Loucy (cell line): ENCODE results near the gene TTC8.

Source experiments
- H2AFZ ChIP-seq: fragments of 200-600 bp; sonication (generic); 2 replicates; pipeline ENCODE4 v1.6.0; 2016; ENCODE audit warnings: antibody characterized with exemption, mild to moderate bottlenecking, low read length, moderate library complexity
- H3F3A ChIP-seq: fragments of 200-600 bp; 2 replicates; pipeline ENCODE4 v1.6.0; 2016; ENCODE audit warnings: antibody characterized with exemption, low read depth, mild to moderate bottlenecking
- H3K27me3 ChIP-seq: fragments of 200-600 bp; sonication (generic); 2 replicates; pipeline ENCODE4 v1.6.1; 2014; ENCODE audit warnings: low read length, mild to moderate bottlenecking; ENCODE audit not compliant: insufficient read depth, poor library complexity, severe bottlenecking
- H3K36me3 ChIP-seq: fragments of 200-600 bp; sonication (generic); 2 replicates; pipeline ENCODE4 v1.6.1; 2016; ENCODE audit warnings: low read length; ENCODE audit not compliant: insufficient read depth
- H3K4me1 ChIP-seq: fragments of 200-600 bp; sonication (generic); 2 replicates; pipeline ENCODE4 v1.5.1; 2014; ENCODE audit warnings: low read length, mild to moderate bottlenecking; ENCODE audit not compliant: insufficient read depth, poor library complexity, severe bottlenecking
- H3K4me2 ChIP-seq: fragments of 200-600 bp; sonication (generic); 2 replicates; pipeline ENCODE4 v1.6.0; 2014; ENCODE audit warnings: antibody characterized with exemption, low read length, low read depth, mild to moderate bottlenecking; ENCODE audit not compliant: poor library complexity, severe bottlenecking
- H3K4me3 ChIP-seq: fragments of 200-600 bp; sonication (generic); 2 replicates; pipeline ENCODE4 v1.5.1; 2014; ENCODE audit warnings: low read length, mild to moderate bottlenecking, mixed read lengths; ENCODE audit not compliant: poor library complexity, severe bottlenecking
- H3K79me2 ChIP-seq: fragments of 200-600 bp; sonication (generic); 2 replicates; pipeline ENCODE4 v1.6.1; 2014; ENCODE audit warnings: low read length; ENCODE audit not compliant: insufficient read depth
- H3K9ac ChIP-seq: fragments of 200-600 bp; sonication (generic); 2 replicates; pipeline ENCODE4 v1.6.0; 2014; ENCODE audit warnings: mild to moderate bottlenecking, low read depth, low read length, moderate library complexity; ENCODE audit not compliant: poor library complexity, severe bottlenecking
- H3K9me2 ChIP-seq: fragments of 200-600 bp; sonication (generic); replicated peaks from 2 replicates; pipeline ENCODE4 v1.6.1; 2016; ENCODE audit warnings: low read depth, low read length, mixed read lengths
- H3K9me3 ChIP-seq: fragments of 200-600 bp; sonication (generic); 2 replicates; pipeline ENCODE4 v1.6.1; 2014; ENCODE audit warnings: mild to moderate bottlenecking, antibody characterized with exemption, low read length, low read depth; ENCODE audit not compliant: insufficient read depth
- H4K20me1 ChIP-seq: fragments of 200-600 bp; sonication (generic); 2 replicates; pipeline ENCODE4 v1.6.0; 2014; ENCODE audit warnings: antibody characterized with exemption, low read length, mild to moderate bottlenecking; ENCODE audit not compliant: insufficient read depth, poor library complexity, severe bottlenecking
- EZH2phosphoT487 ChIP-seq: fragments of 200-600 bp; IDR thresholded peaks from 2 replicates; pipeline ENCODE4 v1.6.1; 2018; ENCODE audit warnings: antibody characterized with exemption, mild to moderate bottlenecking, moderate library complexity, borderline replicate concordance
- TF ChIP-seq, protein P1 (sequence below): fragments of 200-600 bp; sonication (generic); conservative IDR thresholded peaks from 2 replicates; pipeline ENCODE4 v1.5.1; 2014; ENCODE audit warnings: mild to moderate bottlenecking, antibody characterized with exemption, low read length

The TTC8 gene

DNA sequence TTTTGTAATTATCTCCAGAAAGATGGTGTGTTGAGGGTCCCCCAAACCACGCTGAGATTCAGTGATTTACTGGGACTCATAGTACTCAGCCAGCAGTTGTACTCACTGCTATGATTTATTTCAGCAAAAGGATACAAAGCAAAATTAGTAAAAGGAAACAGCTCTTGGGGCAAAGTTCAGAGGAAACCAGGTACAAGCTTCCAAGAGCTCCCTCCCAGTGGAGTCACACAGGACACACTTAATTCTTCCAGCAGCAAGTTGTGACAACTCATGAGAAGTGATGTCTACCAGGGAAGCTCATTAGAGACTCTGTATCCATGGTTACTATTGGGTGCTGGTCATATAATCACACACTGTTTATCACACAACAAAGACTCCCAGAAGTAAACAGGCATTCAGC is 38.7 kb downstream of the TTC8 start:
- H4K20me1 ChIP-seq: no peaks in the 10 kb centered on the region
- no peaks in the 10 kb centered on the region for H3F3A ChIP-seq
- TF ChIP-seq EZH2phosphoT487: no peak
- TF ChIP-seq, protein P1, sequence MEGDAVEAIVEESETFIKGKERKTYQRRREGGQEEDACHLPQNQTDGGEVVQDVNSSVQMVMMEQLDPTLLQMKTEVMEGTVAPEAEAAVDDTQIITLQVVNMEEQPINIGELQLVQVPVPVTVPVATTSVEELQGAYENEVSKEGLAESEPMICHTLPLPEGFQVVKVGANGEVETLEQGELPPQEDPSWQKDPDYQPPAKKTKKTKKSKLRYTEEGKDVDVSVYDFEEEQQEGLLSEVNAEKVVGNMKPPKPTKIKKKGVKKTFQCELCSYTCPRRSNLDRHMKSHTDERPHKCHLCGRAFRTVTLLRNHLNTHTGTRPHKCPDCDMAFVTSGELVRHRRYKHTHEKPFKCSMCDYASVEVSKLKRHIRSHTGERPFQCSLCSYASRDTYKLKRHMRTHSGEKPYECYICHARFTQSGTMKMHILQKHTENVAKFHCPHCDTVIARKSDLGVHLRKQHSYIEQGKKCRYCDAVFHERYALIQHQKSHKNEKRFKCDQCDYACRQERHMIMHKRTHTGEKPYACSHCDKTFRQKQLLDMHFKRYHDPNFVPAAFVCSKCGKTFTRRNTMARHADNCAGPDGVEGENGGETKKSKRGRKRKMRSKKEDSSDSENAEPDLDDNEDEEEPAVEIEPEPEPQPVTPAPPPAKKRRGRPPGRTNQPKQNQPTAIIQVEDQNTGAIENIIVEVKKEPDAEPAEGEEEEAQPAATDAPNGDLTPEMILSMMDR: no peak
- no peaks in the 10 kb centered on the region for H3K4me1 ChIP-seq
- H3K36me3 ChIP-seq: no peaks in the 10 kb centered on the region
- H3K4me2 ChIP-seq: no peak overlapping the region
- H3K9ac ChIP-seq: no peak overlapping the region
- no peaks in the 10 kb centered on the region for H3K79me2 ChIP-seq
- no peaks in the 10 kb centered on the region for H3K9me3 ChIP-seq
- no peaks in the 10 kb centered on the region for H3K9me2 ChIP-seq
- no peaks in the 10 kb centered on the region for H3K27me3 ChIP-seq
- no peak overlapping the region for H2AFZ ChIP-seq
- no peak overlapping the region for H3K4me3 ChIP-seq

DNA sequence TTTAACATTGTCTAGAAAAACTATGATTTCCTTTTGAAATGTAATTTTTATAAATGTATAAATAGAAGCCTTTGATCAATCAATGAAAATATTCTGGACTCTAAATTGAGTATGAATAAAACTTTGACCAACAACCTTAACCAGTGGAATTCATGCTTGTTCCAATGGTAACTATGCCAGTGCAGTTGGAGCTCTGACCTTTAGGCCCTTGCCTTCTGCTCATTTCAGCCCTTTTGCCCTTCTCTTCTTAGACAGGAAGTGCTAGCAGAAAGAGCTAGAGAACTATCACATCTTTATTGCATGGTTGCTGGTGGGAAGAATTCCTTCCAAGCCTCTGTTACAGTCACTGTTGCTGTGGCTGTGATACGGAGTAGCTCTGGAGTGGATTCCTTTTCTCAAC is 39.7 kb downstream of the TTC8 start:
- Histone ChIP-seq H3F3A (no peaks in the 10 kb centered on the region), H3K4me2 (no peak overlapping the region), H3K9me2 (no peaks in the 10 kb centered on the region), H3K36me3 (no peaks in the 10 kb centered on the region), H4K20me1 (no peaks in the 10 kb centered on the region), H2AFZ (no peak overlapping the region), H3K9ac (no peak overlapping the region), H3K9me3 (no peaks in the 10 kb centered on the region), H3K79me2 (no peaks in the 10 kb centered on the region), H3K4me1 (no peaks in the 10 kb centered on the region), H3K4me3 (no peak overlapping the region), H3K27me3 (no peaks in the 10 kb centered on the region)
- no peak for TF ChIP-seq EZH2phosphoT487
- TF ChIP-seq, protein P1: no peak

DNA sequence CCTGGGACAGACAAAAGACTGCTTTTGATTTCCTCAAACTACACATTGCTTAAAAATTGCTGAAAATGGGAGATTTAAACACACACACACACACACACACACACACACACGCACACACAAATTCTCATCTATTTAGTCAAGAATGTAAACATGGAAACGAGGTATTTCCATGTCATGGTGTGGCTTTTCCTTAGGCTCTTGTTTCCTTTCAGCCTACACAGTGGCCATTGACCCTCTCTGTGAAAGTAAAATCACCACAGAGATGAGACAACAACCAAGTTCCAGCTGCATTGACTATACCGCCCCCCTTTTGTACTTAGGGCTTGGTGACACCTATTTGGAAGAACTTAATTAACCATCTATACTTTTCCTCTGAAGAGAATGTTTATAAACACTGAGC is 41.9 kb downstream of the TTC8 start:
- Histone ChIP-seq H3K4me2 (no peak overlapping the region), H3K9me2 (no peaks in the 10 kb centered on the region)

More for the DNA sequence above, 41.9 kb downstream of the TTC8 start:
- Histone ChIP-seq H3K4me1 (no peaks in the 10 kb centered on the region), H3K36me3 (no peaks in the 10 kb centered on the region), H3F3A (no peaks in the 10 kb centered on the region), H3K27me3 (no peaks in the 10 kb centered on the region), H4K20me1 (no peaks in the 10 kb centered on the region), H2AFZ (no peak overlapping the region), H3K4me3 (no peak overlapping the region), H3K9ac (no peak overlapping the region), H3K9me3 (no peaks in the 10 kb centered on the region), H3K79me2 (no peaks in the 10 kb centered on the region)
- no peak for TF ChIP-seq EZH2phosphoT487
- TF ChIP-seq, protein P1: no peak
